ENCODE data around the gene AGBL1.

AGBL1 gene

DNA sequence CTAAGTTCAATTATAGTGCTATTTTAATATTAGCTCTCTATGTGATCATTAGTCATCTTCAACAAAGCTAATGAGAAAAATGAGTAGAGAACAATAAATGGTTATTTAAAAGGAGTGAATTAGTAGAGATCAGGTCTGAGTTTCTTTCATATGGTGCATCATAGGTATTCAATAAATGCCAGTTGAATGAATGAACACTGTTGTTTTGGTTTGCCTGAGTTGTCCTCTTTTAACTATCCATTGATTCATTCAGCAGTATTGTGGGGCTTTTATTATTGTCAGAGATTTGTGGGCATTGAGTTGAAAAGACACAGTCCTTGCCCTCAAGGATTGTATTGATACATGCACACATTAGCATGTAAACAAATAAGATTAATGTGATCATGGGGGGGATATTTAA, 88.2 kb downstream of the AGBL1 start:
- Mint-ChIP-seq H3K4me1 (no peaks in the 10 kb centered on the region), H3K27me3 (peaks cover 27% of the 10 kb centered on the region), H3K27ac (peak overlapping the region in 1 of 2 donors; percentile 34), H3K9me3 (peaks cover 0 to under 1% of the 10 kb centered on the region in 2 donors), H3K4me3 (no peak overlapping the region)
- DNase-seq (no peak), ATAC-seq (no peak)

DNA sequence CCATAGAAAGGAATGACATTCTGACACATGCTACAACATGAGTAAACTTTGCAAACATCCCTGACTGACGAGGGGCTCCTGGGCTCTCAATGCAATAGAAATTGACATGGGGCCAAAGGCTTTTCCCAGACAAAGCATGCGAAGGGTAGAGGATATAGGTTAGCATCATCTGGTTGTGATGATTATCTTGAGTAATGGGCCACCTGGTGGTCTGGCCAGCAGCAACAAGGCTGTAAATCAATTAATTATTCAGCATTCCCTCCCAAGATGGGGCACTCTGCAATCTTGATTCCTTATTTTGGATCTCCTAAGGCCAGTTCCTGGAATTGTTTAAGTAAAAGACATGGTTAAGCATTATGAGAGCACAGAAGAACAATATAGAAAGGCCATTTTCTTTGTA, 99.2 kb downstream of the AGBL1 start:
- H3K9me3 Mint-ChIP-seq: peaks cover 0 to 6% of the 10 kb centered on the region in 2 donors
- ATAC-seq (no peak), DNase-seq (no peak)
- no peaks in the 10 kb centered on the region for H3K4me1 Mint-ChIP-seq
- H3K27ac Mint-ChIP-seq: no peak overlapping the region
- peaks cover 26% of the 10 kb centered on the region for H3K27me3 Mint-ChIP-seq
- H3K4me3 Mint-ChIP-seq: no peak overlapping the region

DNA sequence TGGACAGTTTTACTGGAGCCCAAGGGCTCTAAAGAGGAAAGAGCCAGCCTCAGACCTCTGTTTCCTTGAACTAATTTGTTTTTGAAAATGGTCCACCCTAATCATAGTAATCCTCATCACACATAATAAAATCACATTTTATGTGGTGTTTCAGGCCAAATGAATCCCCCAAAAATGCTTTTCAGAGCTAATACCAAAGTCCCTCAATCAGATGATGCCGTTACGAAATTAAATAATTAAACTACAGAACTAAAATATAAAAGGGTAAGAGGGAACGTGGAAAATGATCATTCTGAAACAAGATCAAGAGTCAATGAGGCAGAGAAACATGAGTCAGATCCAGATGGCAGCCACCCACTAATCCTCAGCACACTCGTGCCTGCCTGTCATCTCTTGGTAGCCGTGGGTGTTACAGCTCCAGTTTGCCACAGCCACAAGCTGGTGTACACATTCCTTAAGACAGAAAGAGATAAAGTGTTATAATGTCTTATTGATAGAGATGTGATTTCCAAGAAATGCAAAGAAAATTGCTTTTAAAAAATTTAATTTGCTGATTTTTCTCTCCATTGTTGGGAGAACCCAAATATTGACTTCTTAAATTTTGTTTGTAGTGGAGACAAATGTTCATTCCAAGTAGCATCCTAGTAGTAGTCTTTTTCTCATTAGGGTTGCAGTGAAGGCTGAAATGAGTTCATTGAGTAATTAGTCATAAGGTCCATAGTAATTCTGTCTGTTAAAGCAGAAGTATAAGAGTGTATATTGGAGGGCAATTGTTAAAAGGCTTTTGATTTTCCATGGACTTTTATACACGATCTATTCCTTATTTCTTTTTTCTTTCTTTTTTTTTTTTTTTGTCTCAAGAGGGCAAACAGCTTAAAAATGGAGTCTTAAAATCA, 104.2 kb downstream of the AGBL1 start:
- H3K27me3 Mint-ChIP-seq: peaks cover 19% of the 10 kb centered on the region
- no peak overlapping the region for H3K27ac Mint-ChIP-seq
- DNase-seq (no peak), ATAC-seq (no peak)
- H3K4me3 Mint-ChIP-seq: no peak overlapping the region
- no peaks in the 10 kb centered on the region for H3K9me3 Mint-ChIP-seq
- H3K4me1 Mint-ChIP-seq: no peaks in the 10 kb centered on the region

DNA sequence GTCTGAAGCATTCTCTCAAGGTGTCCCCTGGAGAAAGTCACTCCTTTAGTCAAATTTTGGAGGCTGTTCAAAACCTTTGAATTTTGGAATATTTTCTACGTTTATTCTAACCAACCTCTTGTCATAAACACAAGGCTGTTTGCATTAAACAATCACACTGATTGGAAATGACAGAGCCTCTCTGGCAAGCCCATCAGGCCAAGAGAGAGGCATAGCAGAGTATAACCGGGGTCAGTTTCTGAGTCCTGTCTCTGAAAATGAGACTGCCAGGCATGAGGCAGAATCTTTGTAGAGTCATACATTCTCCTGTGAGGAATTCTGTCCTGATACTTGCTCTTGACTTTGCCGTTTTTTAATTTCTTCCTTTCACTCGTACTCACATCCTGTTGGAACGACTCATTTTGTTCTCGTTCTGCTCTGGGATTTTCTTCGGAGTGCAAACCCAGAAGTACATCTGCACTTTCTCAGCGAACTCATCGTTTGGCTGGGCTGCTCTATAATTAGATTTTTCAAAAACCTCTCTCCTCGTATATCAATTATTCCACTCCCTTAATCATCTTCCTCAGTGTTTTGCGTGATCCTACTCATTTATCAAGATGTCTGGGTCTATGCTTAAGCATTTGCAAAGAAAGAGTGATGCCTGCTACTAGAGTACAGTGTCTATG, 114.2 kb downstream of the AGBL1 start:
- DNase-seq: no peak
- no peak overlapping the region for H3K4me3 Mint-ChIP-seq
- no peak overlapping the region for H3K27ac Mint-ChIP-seq
- peaks cover 28% of the 10 kb centered on the region for H3K27me3 Mint-ChIP-seq
- ATAC-seq: no peak
- H3K9me3 Mint-ChIP-seq: no peaks in the 10 kb centered on the region
- H3K4me1 Mint-ChIP-seq: no peaks in the 10 kb centered on the region

DNA sequence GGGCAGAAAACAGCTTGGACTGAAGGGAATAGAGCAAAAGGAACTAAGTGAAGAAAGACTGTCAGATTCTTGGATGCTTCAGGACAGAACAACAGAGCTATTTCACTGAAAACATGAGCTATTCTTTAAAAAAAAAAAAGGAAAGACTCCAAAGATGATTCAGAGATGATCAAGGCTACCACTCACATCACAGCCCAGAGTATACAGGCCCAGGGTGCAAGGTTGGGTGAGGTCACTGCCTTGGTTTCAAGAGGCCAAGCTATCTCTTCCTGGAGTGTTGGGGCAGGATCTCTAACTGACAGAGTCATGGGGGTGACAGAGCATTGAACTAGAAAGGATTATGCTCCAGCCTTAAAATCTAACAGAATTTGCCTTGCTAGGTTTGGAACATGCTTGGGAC, 118.1 kb downstream of the AGBL1 start:
- Mint-ChIP-seq H3K4me3 (no peak overlapping the region), H3K27me3 (peaks cover 9% of the 10 kb centered on the region), H3K4me1 (no peaks in the 10 kb centered on the region), H3K27ac (no peak overlapping the region), H3K9me3 (no peaks in the 10 kb centered on the region)
- DNase-seq (no peak), ATAC-seq (no peak)

DNA sequence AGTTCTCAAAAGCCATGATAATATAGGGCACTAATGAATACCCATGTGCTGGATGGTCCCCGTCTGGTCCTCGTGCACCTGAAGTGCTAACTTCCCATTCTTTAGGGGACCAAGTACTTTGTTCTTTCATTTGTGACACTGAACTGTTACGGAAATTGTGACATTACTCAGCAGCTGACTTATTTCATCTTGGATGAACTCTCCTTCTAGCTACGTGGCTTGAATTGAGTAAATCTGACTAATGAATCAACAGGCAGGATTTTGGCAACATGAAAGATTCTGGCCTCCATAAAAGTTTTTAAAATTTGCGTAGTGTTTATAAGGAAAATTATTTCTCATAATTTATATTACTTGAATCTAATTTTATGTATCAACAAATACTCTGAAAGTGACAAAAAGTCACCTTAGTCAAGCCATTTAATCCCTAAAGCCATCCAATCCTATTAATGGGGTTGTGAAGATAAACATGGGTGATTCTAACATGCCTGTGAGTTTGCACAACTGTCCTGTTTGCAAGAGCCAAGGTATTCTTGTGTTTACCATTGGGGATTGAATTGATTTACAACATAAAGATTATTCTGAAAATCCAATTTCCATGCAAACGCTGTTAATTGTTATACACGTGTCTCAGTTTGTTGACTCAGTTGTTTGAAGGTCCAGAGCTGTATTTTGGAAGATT, 119.9 kb downstream of the AGBL1 start:
- H3K9me3 Mint-ChIP-seq: no peaks in the 10 kb centered on the region
- peaks cover 12% of the 10 kb centered on the region for H3K27me3 Mint-ChIP-seq
- no peak for ATAC-seq

DNA sequence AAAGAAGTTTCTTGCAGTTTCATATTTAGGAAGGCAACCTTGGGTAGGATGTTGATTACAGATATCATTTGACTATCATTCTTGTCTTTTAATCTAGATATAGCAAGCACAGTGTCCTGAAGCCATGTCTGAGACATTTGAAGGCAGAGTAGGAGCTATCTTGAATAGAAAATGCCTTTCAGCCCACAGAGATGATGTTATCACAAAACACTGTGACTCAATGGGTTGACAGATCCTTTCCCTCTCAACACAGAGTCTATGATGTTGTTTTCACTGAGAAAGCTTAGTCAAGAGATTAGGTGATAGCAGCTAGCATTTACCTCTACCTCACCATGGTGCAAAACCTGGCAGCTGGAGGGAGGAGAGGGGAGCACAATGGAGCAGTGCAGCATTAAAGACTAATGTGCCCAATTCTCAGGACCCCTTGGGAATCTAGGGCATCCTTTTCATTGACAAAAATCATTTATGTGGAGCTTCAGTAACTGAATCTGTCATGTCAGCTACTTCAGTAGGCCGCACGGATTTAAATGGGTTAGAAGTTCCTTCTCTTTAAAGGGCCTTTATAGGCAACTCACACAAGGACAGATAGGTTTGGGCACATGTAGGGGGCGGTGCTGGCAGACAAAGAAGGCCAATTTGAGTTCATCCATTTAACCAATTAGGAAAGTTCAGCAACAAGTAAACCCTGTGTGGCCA, 121.8 kb downstream of the AGBL1 start:
- no peaks in the 10 kb centered on the region for H3K4me1 Mint-ChIP-seq
- H3K27me3 Mint-ChIP-seq: peaks cover 14% of the 10 kb centered on the region
- ATAC-seq (no peak), DNase-seq (no peak)
- H3K27ac Mint-ChIP-seq: no peak overlapping the region
- H3K4me3 Mint-ChIP-seq: no peak overlapping the region
- no peaks in the 10 kb centered on the region for H3K9me3 Mint-ChIP-seq

More for the DNA sequence above, 119.9 kb downstream of the AGBL1 start:
- Mint-ChIP-seq H3K27ac (no peak overlapping the region), H3K4me3 (no peak overlapping the region), H3K4me1 (no peaks in the 10 kb centered on the region)
- no peak for DNase-seq

DNA sequence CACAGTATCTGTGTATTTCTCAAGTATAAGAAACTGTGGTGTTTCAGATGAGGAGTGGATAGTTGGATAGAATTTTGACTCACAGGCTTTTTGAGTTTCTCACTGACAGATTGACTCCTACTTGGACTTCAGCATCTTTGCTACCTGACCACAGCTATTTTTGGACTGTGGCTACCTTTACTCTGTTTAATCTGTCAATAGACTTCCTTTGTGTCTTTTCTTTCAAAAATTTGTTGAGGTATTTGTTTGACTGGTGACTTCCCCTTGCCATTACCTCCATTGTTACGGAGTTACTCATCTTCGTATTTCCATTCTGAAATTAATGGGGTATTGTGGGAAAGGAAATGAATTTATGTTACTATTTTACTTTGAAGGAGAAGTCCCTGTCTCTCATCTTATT, 123.8 kb downstream of the AGBL1 start:
- no peaks in the 10 kb centered on the region for H3K4me1 Mint-ChIP-seq
- peaks cover 5% of the 10 kb centered on the region for H3K27me3 Mint-ChIP-seq
- DNase-seq (no peak), ATAC-seq (no peak)
- no peak overlapping the region for H3K27ac Mint-ChIP-seq
- no peaks in the 10 kb centered on the region for H3K9me3 Mint-ChIP-seq
- no peak overlapping the region for H3K4me3 Mint-ChIP-seq

DNA sequence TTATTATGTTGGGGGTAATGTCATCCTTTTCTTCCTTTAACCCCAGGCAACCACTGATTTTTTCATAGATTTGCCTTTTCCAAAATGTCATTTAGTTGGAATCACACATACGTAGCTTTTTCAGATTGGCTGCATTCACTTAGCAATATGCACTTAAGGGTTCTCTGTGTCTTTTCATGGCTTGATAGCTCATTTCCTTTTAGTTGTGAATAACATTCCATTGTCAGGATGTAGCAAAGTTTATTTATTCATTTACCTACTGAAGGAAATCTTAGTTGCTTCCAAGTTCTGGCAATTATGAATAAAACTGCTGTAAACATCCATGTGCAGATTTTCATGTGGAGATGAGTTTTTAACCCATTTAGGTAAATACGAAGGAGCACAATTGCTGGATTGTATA, 125.4 kb downstream of the AGBL1 start:
- no peak for DNase-seq
- Mint-ChIP-seq H3K27ac (no peak overlapping the region), H3K4me3 (no peak overlapping the region), H3K27me3 (peaks cover 15% of the 10 kb centered on the region), H3K4me1 (no peaks in the 10 kb centered on the region), H3K9me3 (peaks cover under 1 to 1% of the 10 kb centered on the region in 2 donors)
- no peak for ATAC-seq

DNA sequence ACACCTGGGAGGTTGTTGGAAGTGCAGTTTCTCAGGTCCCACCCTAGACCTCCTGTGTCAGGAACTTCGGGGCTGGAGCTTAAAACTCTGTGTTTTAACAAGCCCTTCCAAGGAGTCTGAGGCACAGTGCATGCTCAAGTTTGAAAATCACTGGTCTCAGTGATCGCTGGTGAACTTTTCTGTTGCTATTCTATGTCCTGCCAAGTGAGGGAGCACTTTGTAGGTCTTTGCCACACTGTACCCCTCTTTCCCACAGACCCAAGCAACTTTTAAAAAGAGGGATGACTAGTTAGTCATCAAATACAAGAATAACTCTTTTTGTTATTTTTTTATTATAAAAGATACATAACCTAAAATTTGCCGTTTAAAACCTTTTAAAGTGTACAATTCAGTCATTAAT, 133.7 kb downstream of the AGBL1 start:
- Mint-ChIP-seq H3K4me3 (no peak overlapping the region), H3K9me3 (peaks cover 22 to 28% of the 10 kb centered on the region in 2 donors), H3K4me1 (no peaks in the 10 kb centered on the region), H3K27ac (no peak overlapping the region), H3K27me3 (peaks cover 21% of the 10 kb centered on the region)
- no peak for DNase-seq
- ATAC-seq: no peak

DNA sequence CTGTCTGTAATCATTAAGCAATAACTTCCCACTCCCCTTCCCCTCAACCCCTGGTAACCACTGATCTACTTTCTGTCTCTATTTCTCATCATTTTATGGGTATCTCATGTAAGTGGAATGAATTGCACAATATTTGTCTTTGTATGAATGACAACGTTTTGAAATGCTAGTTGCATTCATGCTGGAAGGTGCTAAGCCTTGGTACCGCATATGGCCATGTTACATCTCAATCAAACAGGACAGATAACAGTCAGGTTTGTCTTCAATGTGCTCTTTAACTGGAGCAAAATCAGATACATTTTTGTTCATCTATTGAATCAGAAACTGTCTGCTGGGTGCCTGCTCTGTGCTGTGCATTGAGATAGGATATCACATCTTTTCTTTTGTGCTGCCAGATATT, 134.2 kb downstream of the AGBL1 start:
- H3K9me3 Mint-ChIP-seq: peaks cover 22 to 28% of the 10 kb centered on the region in 2 donors
- H3K27ac Mint-ChIP-seq: no peak overlapping the region
- ATAC-seq (no peak), DNase-seq (no peak)
- H3K4me3 Mint-ChIP-seq: no peak overlapping the region
- H3K4me1 Mint-ChIP-seq: no peaks in the 10 kb centered on the region
- peaks cover 16% of the 10 kb centered on the region for H3K27me3 Mint-ChIP-seq

DNA sequence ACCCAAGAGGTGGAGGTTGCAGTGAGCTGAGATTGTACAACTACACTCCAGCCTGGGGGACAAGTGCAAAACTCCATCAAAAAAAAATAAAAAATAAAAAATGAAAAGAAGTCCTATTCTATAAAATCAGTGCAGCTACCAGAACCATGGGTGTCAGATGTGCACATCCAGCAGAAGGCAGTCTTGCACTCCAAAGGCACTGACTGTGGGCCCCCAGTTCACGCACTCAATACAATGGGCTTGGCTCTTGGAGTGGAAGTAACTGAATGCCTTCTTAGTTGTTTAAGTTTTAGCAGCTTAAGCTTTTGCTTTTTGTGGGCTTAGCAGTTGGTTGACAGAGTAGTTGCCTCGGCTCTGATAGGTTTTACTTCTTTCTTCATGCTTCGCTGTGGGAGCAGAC, 141.4 kb downstream of the AGBL1 start:
- DNase-seq: no peak
- ATAC-seq: no peak
- no peaks in the 10 kb centered on the region for H3K4me1 Mint-ChIP-seq

DNA sequence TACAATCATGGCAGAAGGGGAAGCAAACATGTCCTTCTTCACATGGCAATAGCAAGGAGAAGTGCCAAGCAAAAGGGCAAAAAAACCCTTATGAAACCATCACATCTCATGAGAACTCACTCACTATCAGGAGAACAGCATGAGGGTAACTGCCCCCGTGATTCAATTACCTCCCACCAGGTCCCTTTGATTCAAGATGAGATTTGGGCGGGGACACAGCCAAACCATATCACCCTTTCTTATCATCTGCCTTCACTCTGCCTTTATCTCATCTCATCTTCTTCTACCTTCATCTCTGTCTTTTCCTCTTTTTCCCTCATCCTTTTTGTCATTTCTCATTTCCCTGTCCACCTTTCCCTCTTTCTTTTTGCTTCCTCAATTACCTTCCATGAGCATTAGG, 149.6 kb downstream of the AGBL1 start:
- peaks cover 39% of the 10 kb centered on the region for H3K27me3 Mint-ChIP-seq
- H3K4me3 Mint-ChIP-seq: no peak overlapping the region
- H3K9me3 Mint-ChIP-seq: no peaks in the 10 kb centered on the region
- ATAC-seq: no peak
- H3K4me1 Mint-ChIP-seq: peaks cover 5% of the 10 kb centered on the region
- no peak overlapping the region for H3K27ac Mint-ChIP-seq
- no peak for DNase-seq

More for the DNA sequence above, 141.4 kb downstream of the AGBL1 start:
- Mint-ChIP-seq H3K9me3 (peaks cover 7 to 16% of the 10 kb centered on the region in 2 donors), H3K27me3 (peaks cover 13% of the 10 kb centered on the region), H3K27ac (no peak overlapping the region), H3K4me3 (no peak overlapping the region)

DNA sequence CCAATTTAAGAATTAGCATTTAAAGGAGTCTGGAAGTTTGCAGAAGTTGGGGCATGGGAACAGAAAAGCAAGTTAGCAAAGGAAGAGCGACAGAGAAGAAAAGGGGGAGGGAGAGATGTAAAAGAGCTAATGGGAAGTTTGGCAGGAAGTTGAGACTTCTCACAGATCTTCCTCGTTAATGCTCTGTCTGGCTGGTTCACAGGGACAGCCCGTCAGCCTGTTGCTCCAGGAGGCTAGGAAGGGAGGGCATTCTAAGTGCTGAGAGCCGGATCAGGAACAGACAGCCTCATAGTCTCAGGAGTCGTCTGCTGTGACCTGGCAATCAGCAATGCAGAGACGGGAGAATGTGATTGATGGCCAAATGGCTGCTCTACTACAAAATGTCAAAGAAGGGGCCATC, 150.3 kb downstream of the AGBL1 start:
- Mint-ChIP-seq H3K27me3 (peaks cover 39% of the 10 kb centered on the region), H3K4me3 (no peak overlapping the region), H3K27ac (no peak overlapping the region), H3K4me1 (peaks cover 5% of the 10 kb centered on the region), H3K9me3 (no peaks in the 10 kb centered on the region)
- ATAC-seq (no peak), DNase-seq (no peak)

DNA sequence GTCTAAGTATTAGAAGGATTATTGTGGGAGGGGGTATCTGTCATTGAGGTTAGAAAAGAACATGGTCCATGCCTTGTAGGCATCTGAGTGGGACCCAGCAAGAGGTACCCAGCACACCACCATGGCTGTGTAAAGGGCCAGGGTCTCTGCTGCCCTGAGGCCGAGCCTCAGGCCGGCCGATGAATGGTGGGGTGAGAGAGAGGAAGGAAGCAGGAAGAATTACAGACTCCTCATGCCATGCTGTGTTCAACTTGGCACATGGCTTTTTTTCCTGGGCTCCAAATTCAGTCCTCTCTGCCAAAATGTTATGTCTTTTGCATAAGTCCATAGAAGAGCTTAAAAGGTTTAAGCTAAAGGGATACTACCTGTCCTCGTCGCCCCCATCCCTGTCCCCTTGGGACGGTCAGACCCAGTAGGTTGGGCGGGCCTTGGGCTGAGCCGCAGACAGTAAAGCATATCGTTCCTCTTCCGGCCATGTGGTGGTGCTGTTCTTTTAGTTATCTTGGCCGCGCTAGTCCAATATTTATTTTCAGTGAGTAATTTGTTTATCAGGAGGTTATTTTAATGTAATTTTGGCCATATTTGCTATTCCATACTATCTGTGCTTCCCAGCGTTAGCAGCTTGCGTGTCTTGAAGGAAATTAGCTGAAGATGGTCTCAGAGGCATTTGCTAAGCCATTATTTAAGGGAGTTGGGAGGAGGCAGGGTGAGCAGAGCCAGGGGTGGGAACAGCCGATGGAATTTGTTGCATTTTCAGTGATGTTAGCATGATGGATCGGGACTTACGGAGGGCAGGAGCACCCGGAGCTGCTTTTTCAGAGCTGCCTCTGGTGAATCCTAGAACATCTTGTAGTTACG, 152.4 kb downstream of the AGBL1 start:
- Mint-ChIP-seq H3K4me1 (peaks cover 5% of the 10 kb centered on the region), H3K9me3 (no peaks in the 10 kb centered on the region), H3K27ac (no peak overlapping the region), H3K27me3 (peaks cover 39% of the 10 kb centered on the region), H3K4me3 (no peak overlapping the region)
- DNase-seq (peak; percentile 20 to 21), ATAC-seq (peak; percentile 70)
